K562 (cell line): ENCODE measurements around the gene PTPMT1. TPM values are rescaled to one million over a fixed set of nuclear protein-coding genes. Genes with fewer than 3 reads are reported as not detected.

Source experiments
- CBX3 ChIP-seq, 2 experiments: IDR thresholded peaks; 1 replicate in 1 of 2; 2 replicates in 1 of 2; pipeline ENCODE4 v1.6.1; 2012; ENCODE audit warnings: inconsistent platforms in 2 of 2, low read length in 2 of 2, borderline replicate concordance in 1 of 2, control low read depth in 1 of 2
- CEBPG ChIP-seq, 3 experiments: fragments of 200-800 bp in 1 of 3; sonication (Bioruptor generic) in 1 of 3; sonication (generic) in 1 of 3; formaldehyde crosslinking in 1 of 3; IDR thresholded peaks in 2 of 3; conservative IDR thresholded peaks in 1 of 3; 2 replicates each; pipeline versions ENCODE4 v1.6.1 to v1.8.0; 2016 to 2022; ENCODE audit warnings: missing compliant biosample characterization in 2 of 3, missing genetic modification characterization in 2 of 3, mild to moderate bottlenecking in 1 of 3, missing genetic modification reagents in 1 of 3
- CREB5 ChIP-seq: fragments of 250-450 bp; sonication (Bioruptor Pico); IDR thresholded peaks from 2 replicates; pipeline ENCODE4 v1.5.0; 2020; ENCODE audit warnings: mild to moderate bottlenecking
- ELF1 ChIP-seq: fragments of 200-800 bp; sonication (Bioruptor generic); IDR thresholded peaks from 2 replicates; pipeline ENCODE4 v1.6.1; 2016; ENCODE audit warnings: missing genetic modification characterization, missing compliant biosample characterization
- MAFF ChIP-seq: IDR thresholded peaks from 2 replicates; pipeline ENCODE4 v1.6.1; 2012; ENCODE audit warnings: low read length, improper control_type of control experiment
- MAZ ChIP-seq, 2 experiments: fragments of 450-650 bp in 1 of 2; sonication (generic) in 1 of 2; formaldehyde crosslinking; IDR thresholded peaks in 1 of 2; conservative IDR thresholded peaks in 1 of 2; 2 replicates each; pipeline versions ENCODE4 v1.4.0 to v1.5.0; 2020; ENCODE audit warnings: mild to moderate bottlenecking in 1 of 2, missing genetic modification reagents in 1 of 2
- MYNN ChIP-seq, 2 experiments: sonication (generic); formaldehyde crosslinking in 1 of 2; IDR thresholded peaks; 2 replicates each; pipeline versions ENCODE4 v1.5.0 to v1.6.1; 2016 to 2020; ENCODE audit warnings: antibody characterized with exemption in 1 of 2, missing genetic modification reagents in 1 of 2
- PBX2 ChIP-seq, 2 experiments: IDR thresholded peaks in 1 of 2; conservative IDR thresholded peaks in 1 of 2; 2 replicates each; pipeline ENCODE4 v1.6.1; 2016; ENCODE audit warnings: low read depth in 2 of 2, mild to moderate bottlenecking in 1 of 2, missing compliant biosample characterization in 1 of 2, missing genetic modification characterization in 1 of 2, moderate library complexity in 1 of 2
- PHB2 ChIP-seq: fragments of 450-650 bp; IDR thresholded peaks from 2 replicates; pipeline ENCODE4 v1.6.1; 2017; ENCODE audit warnings: low read depth
- PHF8 ChIP-seq: fragments of 200-600 bp; sonication (generic); IDR thresholded peaks from 2 replicates; pipeline ENCODE4 v1.6.1; 2012; ENCODE audit warnings: mixed run types, mild to moderate bottlenecking, inconsistent platforms, low read length, moderate library complexity, borderline replicate concordance
- POLR3G ChIP-seq: IDR thresholded peaks from 2 replicates; pipeline ENCODE4 v1.6.1; 2011; ENCODE audit not compliant: insufficient read length, insufficient replicate concordance; ENCODE audit errors: extremely low read depth
- RBM39 ChIP-seq: fragments of 200-400 bp; formaldehyde crosslinking; optimal IDR thresholded peaks from 2 replicates; pipeline ENCODE3; 2018; ENCODE audit warnings: low read depth, low read length
- STAG1 ChIP-seq: sonication (generic); formaldehyde crosslinking; IDR thresholded peaks from 2 replicates; pipeline ENCODE4 v1.5.0; 2020; ENCODE audit warnings: missing genetic modification reagents, borderline replicate concordance
- SUPT5H ChIP-seq: fragments of 450-650 bp; IDR thresholded peaks from 2 replicates; pipeline ENCODE4 v1.6.1; 2016
- TCF7 ChIP-seq: sonication (generic); IDR thresholded peaks from 2 replicates; pipeline ENCODE4 v1.6.1; 2016; ENCODE audit warnings: antibody characterized with exemption, borderline replicate concordance
- XRCC4 ChIP-seq: IDR thresholded peaks from one replicate; pipeline ENCODE4 v1.6.1; 2011; ENCODE audit not compliant: insufficient read depth, insufficient read length; ENCODE audit errors: extremely low read depth
- ZEB2 ChIP-seq: fragments of 450-650 bp; IDR thresholded peaks from 2 replicates; pipeline ENCODE4 v1.6.1; 2016
- ZNF778 ChIP-seq: fragments of 450-650 bp; formaldehyde crosslinking; IDR thresholded peaks from 2 replicates; pipeline ENCODE4 v1.4.0; 2020; ENCODE audit warnings: mild to moderate bottlenecking, moderate library complexity
- polyA plus RNA-seq, 8 experiments: library from polyadenylated mRNA; depleted of rRNA in 4 of 8; stranded (reverse) in 5 of 8; unstranded in 3 of 8; fragments of >200 nt; fragmentation: Nextera tagmentation in 2 of 8; fragmentation: Illumina TruSeq in 1 of 8; extraction: Ambion mirVana in 2 of 8; extraction: Trizol in 1 of 8; gene quantifications; 2 replicates each; pipeline versions ENCODE4 v1.2.1 to v1.2.3, GENCODE V29; 2011 to 2014; ENCODE audit warnings: inconsistent platforms in 1 of 8, missing spikeins in 1 of 8
- total RNA-seq, 7 experiments: library from RNA; depleted of rRNA in 6 of 7; stranded (reverse); fragments of >200 nt in 6 of 7; fragmentation: Illumina TruSeq in 2 of 7; extraction: Trizol in 2 of 7; gene quantifications; 2 replicates each; pipeline versions ENCODE4 v1.2.1 to v1.2.3, GENCODE V29; 2011 to 2021; ENCODE audit warnings: low replicate concordance in 1 of 7
- TF ChIP-seq, protein P1 (sequence below), 2 experiments: fragments of 150-350 bp in 1 of 2; IDR thresholded peaks; 2 replicates each; pipeline ENCODE4 v1.6.1; 2012 to 2016; ENCODE audit warnings: low read depth in 2 of 2, low read length in 2 of 2, mild to moderate bottlenecking in 1 of 2, moderate library complexity in 1 of 2

PTPMT1 gene
- total and polyA plus RNA-seq, 9 of the 15 experiments (the other 6 are each of a cell fraction or from before 2014, with no cell fraction given) = 10.4 to 140 (median 67.2) TPM

DNA sequence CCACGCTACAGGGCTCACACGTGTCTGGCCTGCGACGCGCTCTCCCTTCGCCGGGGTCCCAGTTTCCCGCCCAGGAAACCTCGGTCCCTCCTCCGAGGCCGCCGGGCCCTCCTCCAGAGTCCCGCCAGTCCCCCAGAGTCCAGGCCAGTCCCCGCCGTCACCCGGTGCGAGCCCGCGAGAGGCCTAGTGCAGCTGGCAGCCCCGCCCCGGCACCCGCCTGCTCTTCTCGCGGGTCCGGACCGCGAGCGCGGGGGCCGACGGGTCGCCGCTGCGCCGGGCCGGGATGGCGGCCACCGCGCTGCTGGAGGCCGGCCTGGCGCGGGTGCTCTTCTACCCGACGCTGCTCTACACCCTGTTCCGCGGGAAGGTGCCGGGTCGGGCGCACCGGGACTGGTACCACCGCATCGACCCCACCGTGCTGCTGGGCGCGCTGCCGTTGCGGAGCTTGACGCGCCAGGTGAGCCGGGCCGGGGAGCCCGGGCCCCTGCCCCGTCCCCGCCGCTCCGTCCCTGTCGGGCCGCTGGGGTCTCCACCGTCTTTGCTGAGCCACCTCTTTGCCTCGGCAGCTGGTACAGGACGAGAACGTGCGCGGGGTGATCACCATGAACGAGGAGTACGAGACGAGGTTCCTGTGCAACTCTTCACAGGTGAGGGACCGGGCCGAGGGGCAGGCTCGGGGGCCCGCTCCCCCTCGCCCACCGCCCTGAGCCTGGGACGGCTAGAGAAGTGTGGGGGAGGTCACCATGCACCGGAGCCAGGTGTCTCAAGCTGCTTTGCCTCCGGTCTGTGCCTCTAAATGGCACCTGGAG is at the start of gene PTPMT1 (continued):
- TF ChIP-seq RBM39 (no peak), PHB2 (no peak), MAZ (CRISPR knock-in tag; conservative IDR thresholded peaks at IDR 0.05 in 1 of 2, IDR thresholded peaks at IDR 0.05 in 1 of 2) (peak; percentile 65 to 70; a peak in 3 of 4 replicates), XRCC4 (no peak), PHF8 (peak; percentile 98), CREB5 (no peak), MAFF (no peak), CEBPG (CRISPR knock-in tag; IDR thresholded peaks at IDR 0.05) (peak; percentile 17; the same call in 1 of the 2 replicates), CEBPG (tag; conservative IDR thresholded peaks at IDR 0.05 in 1 of 2, IDR thresholded peaks at IDR 0.05 in 1 of 2) (no peak), SUPT5H (peak; percentile 77), MYNN (IDR thresholded peaks at IDR 0.05) (no peak), MYNN (CRISPR knock-in tag; IDR thresholded peaks at IDR 0.05) (peak; percentile 17; the same call in 1 of the 2 replicates), CBX3 (IDR thresholded peaks at IDR 0.05; ENCODE audit: borderline replicate concordance in 1 of 2, low read length in 2 of 2) (peak in 1 of 2 experiments; percentile 58; a peak in 1 of 3 replicates), STAG1 (CRISPR knock-in tag) (0 out of 2 replicates have a peak, but pooled peaks have one; percentile 11), TCF7 (no peak), PBX2 (CRISPR knock-in tag; IDR thresholded peaks at IDR 0.05; ENCODE audit: low read depth) (no peak), PBX2 (tag; conservative IDR thresholded peaks at IDR 0.05; ENCODE audit: low read depth) (no peak), POLR3G (no peak), ZNF778 (CRISPR knock-in tag) (no peak), ZEB2 (no peak), ELF1 (tag) (no peak)
- TF ChIP-seq, protein P1, sequence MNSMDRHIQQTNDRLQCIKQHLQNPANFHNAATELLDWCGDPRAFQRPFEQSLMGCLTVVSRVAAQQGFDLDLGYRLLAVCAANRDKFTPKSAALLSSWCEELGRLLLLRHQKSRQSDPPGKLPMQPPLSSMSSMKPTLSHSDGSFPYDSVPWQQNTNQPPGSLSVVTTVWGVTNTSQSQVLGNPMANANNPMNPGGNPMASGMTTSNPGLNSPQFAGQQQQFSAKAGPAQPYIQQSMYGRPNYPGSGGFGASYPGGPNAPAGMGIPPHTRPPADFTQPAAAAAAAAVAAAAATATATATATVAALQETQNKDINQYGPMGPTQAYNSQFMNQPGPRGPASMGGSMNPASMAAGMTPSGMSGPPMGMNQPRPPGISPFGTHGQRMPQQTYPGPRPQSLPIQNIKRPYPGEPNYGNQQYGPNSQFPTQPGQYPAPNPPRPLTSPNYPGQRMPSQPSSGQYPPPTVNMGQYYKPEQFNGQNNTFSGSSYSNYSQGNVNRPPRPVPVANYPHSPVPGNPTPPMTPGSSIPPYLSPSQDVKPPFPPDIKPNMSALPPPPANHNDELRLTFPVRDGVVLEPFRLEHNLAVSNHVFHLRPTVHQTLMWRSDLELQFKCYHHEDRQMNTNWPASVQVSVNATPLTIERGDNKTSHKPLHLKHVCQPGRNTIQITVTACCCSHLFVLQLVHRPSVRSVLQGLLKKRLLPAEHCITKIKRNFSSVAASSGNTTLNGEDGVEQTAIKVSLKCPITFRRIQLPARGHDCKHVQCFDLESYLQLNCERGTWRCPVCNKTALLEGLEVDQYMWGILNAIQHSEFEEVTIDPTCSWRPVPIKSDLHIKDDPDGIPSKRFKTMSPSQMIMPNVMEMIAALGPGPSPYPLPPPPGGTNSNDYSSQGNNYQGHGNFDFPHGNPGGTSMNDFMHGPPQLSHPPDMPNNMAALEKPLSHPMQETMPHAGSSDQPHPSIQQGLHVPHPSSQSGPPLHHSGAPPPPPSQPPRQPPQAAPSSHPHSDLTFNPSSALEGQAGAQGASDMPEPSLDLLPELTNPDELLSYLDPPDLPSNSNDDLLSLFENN (IDR thresholded peaks at IDR 0.05; ENCODE audit: low read depth in 2 of 2, low read length in 2 of 2) = no peak
